Motor neuron (in vitro differentiated cells): ENCODE results near the gene DUSP5. TPM values are rescaled to one million over a fixed set of nuclear protein-coding genes. Genes with fewer than 3 reads are reported as not detected.

ENCODE experiments used
- ATAC-seq, 8 experiments: fragments of 200-7000 bp; cut with Tn5 transposase; replicated peaks in 6 of 8; 2 replicates each; pipeline ENCODE4 v1.8.0; 2021; ENCODE audit warnings: mild to moderate bottlenecking in 8 of 8, moderate library complexity in 8 of 8
- H3K27ac ChIP-seq, 2 donors: fragments of 250-450 bp; sonication (Bioruptor Pico); 2 replicates each; pipeline ENCODE4 v1.9.0; 2021; ENCODE audit warnings: antibody characterized with exemption in 2 of 2, mild to moderate bottlenecking in 2 of 2, moderate library complexity in 1 of 2
- H3K4me1 ChIP-seq, 2 donors: fragments of 250-450 bp; sonication (Bioruptor Pico); replicated peaks in 1 of 2; 2 replicates each; pipeline ENCODE4 v1.6.1; 2021; ENCODE audit warnings: antibody characterized with exemption in 2 of 2, mild to moderate bottlenecking in 2 of 2, moderate library complexity in 1 of 2
- H3K4me3 ChIP-seq, 5 donors: fragments of 250-450 bp; sonication (Bioruptor Pico); 2 replicates each; pipeline ENCODE4 v1.9.0; 2021; ENCODE audit warnings: antibody characterized with exemption in 5 of 5, mild to moderate bottlenecking in 5 of 5, moderate library complexity in 4 of 5
- WGBS, 10 experiments: fragments of 450-650 bp; shearing (Covaris generic); methylation state at CpG; one replicate each; pipeline ENCODE4 v1.0.0; 2022; 5-methylcytosine and 5-hydroxymethylcytosine counted together
- in situ Hi-C, 9 experiments: fragments of 400-800 bp; cut with MboI; loops; one replicate each; pipeline ENCODE4 v1.15.0; 2021; ENCODE audit warnings: low sequenced_read_pairs in 9 of 9, low pct_unique_long_range_greater_than_20kb in 2 of 9; ENCODE audit not compliant: unreplicated experiment in 9 of 9
- total RNA-seq, 8 experiments: library from RNA; unstranded; fragments of 300-600 nt; gene quantifications; 2 replicates each; pipeline versions ENCODE4 v1.2.3 to v1.2.4, GENCODE V29; 2022

The DUSP5 gene, protein sequence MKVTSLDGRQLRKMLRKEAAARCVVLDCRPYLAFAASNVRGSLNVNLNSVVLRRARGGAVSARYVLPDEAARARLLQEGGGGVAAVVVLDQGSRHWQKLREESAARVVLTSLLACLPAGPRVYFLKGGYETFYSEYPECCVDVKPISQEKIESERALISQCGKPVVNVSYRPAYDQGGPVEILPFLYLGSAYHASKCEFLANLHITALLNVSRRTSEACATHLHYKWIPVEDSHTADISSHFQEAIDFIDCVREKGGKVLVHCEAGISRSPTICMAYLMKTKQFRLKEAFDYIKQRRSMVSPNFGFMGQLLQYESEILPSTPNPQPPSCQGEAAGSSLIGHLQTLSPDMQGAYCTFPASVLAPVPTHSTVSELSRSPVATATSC
- 10 to 100 TPM in 2 of 8 experiments, 1 to 10 TPM in 6; 2.5 to 24.4 (median 4.1) TPM for total RNA-seq

DNA sequence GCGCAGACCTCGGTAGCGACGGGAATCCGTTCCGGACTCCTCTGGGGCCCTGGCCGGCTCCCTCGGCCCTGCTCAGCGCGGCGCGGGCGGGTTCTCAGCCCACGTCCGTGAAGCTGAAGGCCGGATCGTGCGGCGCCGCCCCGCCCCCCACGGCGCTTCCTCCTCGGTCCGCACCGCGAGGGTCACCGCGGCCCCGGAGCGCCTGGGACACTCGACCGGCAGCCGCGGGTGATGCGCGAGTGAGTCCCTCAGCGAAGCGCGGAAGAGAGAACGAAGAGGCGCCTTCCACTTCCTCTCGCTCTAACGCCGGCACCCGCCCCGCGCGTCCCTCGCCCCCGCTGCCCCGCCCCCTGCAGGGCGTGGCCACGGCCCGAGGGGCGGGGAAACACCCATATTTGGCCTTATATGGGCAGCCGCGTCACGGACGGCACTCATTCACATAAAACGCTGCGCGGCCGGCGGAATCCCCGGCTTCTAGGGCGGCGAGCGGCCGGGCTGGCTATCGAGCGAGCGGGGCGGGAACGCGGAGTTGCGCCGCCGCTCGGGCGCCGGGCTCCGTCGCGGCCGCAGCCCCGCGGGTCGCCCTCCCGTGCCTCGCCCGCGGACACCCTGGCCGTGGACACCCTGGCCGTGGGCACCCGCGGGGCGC lies at the start of gene DUSP5:
Gene DUSP5 (plus strand): TSS at position 470 of the 649 bp plus-strand sequence. CDS start 215 bp downstream, outside the sequence.
- ATAC-seq: peak; percentile 39 to 85 (median 74)
- Histone ChIP-seq H3K4me3 (peak within 1 kb of the TSS; percentile 60 to 100 (median 78)), H3K4me1 (peaks cover 32 to 34% of the 10 kb centered on the region in 2 donors), H3K27ac (peak within 1 kb of the TSS; percentile 56 to 65)
- in situ Hi-C loops: no loop called here
- WGBS, 10 experiments: 0 to 10% (median 0%) methylated on average over 3 to 21 of the region's 98 CpGs; no CpG with 5 or more reads in 5 of the 10 experiments

DNA sequence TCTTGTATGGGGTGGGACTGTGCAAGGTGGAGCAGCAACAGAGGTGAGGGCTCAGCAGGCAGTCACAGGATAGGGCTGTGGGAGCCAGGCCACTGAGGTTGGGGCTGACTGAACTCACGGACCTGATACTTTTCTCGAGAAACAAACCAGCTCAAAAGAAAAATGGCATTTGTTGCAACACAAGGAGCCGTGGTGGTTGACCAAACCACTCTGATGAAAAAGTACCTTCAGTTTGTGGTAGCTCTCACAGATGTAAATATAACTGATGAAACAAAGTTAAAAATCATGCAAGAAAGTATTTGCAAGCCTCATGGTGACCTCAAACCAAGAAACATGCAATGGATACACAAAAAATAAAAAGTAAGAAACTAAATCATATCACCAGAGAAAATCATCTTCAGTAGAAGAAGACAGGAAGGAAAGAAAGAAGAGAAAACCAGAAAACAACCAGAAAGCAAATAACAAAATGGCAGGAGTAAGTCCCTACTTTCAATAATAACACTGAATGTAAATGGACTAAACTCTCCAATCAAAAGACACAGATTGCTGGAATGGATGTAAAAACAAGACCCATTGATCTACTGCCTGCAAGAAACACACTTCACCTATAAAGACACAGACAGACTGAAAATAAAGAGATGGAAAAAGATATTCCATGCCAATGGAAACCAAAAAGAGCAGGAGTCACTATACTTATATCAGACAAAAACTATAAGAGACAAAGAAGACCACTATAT lies 48.9 kb upstream of the DUSP5 start:
- H3K27ac ChIP-seq: no peak overlapping the region
- in situ Hi-C loops: no loop called here
- H3K4me3 ChIP-seq: no peak overlapping the region
- 63 to 100% (median 95%) methylated on average over 1 to 3 of the region's 3 CpGs; no CpG with 5 or more reads in 3 of the 10 experiments for WGBS, 10 experiments
- ATAC-seq: no peak
- peaks cover 5 to 6% of the 10 kb centered on the region in 2 donors for H3K4me1 ChIP-seq

DNA sequence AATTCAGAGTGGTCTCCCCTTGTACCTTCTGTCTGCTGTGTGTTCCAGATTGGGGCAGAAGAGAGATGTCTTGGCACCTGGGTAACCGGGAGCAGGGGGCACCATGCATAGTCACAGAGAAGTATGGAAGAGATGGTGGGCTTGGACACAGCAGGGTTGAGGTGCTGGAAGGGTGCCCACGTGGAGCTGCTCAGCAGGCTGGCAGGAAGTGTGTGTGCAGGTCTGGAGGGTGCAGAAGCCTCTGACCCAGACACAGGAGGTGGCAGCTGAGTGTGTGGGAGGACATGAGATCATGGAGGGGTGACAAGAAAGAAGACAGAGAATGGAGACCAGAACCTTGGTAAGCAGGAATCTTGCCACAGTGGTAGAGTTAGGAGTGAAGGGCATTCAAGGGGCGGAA lies 42.3 kb upstream of the DUSP5 start:
- in situ Hi-C loops: no loop called here

DNA sequence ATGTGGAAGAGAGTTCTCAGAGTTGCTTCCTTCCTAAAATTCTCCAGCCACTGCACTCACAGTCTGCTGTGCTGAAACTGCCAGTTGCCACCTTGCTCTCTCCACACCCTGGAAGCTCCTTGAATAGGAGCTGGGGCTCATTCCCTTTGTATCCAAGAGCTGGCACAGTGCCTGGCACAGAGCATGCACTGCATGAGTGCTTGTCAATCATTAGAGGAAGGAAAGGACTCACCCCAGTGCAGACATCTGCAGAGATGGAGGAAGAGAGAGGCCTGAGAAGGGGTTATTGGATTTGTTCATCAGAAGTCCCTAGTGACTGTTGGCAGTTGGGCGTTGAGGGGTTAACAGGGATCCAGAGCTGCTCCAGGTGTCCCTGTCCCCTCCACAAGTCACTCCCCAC lies 41.7 kb upstream of the DUSP5 start:
- no peak for ATAC-seq
- peaks cover 4 to 5% of the 10 kb centered on the region in 2 donors for H3K4me1 ChIP-seq
- 71 to 100% methylated on average over 1 of the region's 1 CpG; no CpG with 5 or more reads in 8 of the 10 experiments for WGBS, 10 experiments
- in situ Hi-C loops: no loop called here
- no peak overlapping the region for H3K4me3 ChIP-seq
- H3K27ac ChIP-seq: no peak overlapping the region

More for the DNA sequence above, 42.3 kb upstream of the DUSP5 start:
- no peak for ATAC-seq
- peaks cover 4 to 5% of the 10 kb centered on the region in 2 donors for H3K4me1 ChIP-seq
- no peak overlapping the region for H3K4me3 ChIP-seq
- no peak overlapping the region for H3K27ac ChIP-seq
- 0 to 100% (median 33%) methylated on average over 1 to 2 of the region's 3 CpGs; no CpG with 5 or more reads in 5 of the 10 experiments for WGBS, 10 experiments

DNA sequence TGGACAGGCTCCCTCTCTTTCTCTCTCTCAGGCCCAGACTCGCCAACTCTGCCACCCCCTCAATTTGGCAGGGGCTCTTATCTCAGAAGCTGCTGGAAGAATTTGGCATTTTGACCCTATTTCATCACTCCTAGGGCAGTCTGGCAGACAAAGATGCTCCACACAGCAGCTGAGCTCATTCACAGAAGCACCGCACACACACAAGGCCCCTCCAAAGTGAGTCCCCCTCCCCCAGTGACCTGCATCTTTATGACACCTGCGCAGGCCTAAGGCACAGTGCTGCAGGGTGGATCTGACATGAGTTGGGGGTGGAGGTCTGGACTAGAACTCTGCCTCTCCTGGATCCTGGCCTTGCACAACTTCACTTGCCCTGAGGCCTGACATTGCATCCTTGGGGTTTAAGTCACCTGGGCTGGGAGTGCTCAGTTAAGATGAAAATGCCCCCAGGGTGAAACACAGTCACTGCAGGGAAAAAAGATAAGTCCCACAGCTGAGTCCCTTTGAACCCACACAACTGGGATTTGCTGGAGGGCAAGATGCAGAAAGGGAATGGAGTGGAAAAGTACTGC lies 41.1 kb upstream of the DUSP5 start:
- H3K27ac ChIP-seq: no peak overlapping the region
- in situ Hi-C loops: no loop called here
- H3K4me3 ChIP-seq: no peak overlapping the region
- peaks cover 4 to 5% of the 10 kb centered on the region in 2 donors for H3K4me1 ChIP-seq
- WGBS, 10 experiments: 92 to 100% (median 97%) methylated on average over 1 to 2 of the region's 3 CpGs; no CpG with 5 or more reads in 6 of the 10 experiments
- ATAC-seq: peak in 2 of 8 experiments; percentile 28 to 50

DNA sequence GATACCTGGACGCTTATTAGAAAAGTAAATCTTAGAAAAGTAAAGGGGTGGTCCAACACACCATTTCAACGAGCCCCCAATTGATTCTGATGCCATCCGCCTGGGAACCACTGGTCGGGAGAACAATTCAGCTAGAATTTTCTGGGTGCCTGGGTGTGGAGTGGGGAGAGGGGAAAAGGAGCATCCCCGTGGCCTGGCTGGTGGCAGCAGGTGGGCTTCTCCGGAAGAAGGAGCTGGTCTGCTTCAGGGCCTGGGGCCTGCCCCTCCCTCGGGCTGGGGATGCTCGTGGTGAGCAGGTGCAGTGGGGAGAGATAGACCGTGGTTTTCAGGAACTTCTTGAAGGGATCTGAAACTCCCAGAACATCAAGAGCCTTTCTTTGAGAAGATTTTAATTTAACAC lies 39.9 kb upstream of the DUSP5 start:
- Histone ChIP-seq H3K27ac (no peak overlapping the region), H3K4me3 (no peak overlapping the region), H3K4me1 (peaks cover 4 to 13% of the 10 kb centered on the region in 2 donors)
- WGBS, 10 experiments: 63 to 90% (median 82%) methylated on average over 2 to 6 of the region's 9 CpGs; no CpG with 5 or more reads in 2 of the 10 experiments
- no peak for ATAC-seq
- in situ Hi-C loops: no loop called here

DNA sequence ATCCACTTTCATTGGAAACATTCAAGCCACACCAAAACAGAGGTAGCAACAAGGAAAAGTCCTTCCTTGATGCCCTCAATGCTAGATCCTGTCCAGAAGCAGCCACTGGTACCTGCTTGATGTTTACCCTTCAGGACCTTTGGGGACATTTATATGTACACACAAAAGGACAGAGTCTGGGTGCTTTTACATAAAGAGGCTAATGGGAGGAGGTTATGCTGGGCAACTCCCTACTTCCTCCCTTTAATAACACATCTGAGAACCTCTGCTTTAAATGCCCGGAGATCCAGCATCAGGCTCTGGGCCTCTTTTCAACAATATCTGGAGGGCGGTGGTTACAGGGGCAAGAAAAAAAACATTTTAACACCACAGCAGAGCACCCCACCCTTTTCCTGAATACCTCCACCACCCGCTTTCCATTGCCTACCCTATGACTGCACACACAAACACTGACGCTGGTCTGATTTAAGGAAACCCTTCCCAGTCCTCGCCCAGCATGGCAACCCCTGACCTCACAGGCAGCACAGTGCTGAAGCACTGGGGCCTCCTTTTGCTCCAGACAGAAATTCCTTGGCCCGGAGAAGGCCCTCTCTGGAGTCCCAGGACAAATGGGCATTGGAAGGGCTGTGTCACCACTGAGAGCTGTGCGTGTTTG lies 39.3 kb upstream of the DUSP5 start:
- in situ Hi-C loops: no loop called here
- peak in 3 of 8 experiments; percentile 50 to 92 (median 91) for ATAC-seq
- 78 to 100% (median 80%) methylated on average over 1 to 6 of the region's 7 CpGs; no CpG with 5 or more reads in 5 of the 10 experiments for WGBS, 10 experiments

DNA sequence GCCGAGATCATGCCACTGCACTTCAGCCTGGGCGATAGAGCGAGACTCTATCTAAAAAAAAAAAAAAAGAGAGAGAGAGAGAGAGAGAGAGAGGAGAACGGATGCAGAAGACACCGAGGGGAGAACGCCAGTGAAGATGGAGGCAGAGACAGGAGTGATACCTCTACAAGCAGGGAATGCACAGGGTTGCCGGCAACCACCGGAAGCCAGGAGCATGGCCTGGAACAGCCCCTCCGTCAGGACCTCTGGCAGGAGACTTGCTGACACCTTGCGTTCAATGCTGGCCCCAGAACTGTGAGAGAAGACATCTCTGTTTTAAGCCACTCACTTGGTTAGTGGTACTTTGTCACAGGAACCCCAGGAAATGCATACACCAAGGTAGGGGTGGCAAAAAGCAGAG lies 38.1 kb upstream of the DUSP5 start:
- ATAC-seq: no peak

More for the DNA sequence above, 39.3 kb upstream of the DUSP5 start:
- Histone ChIP-seq H3K4me1 (peaks cover 4 to 13% of the 10 kb centered on the region in 2 donors), H3K27ac (no peak overlapping the region), H3K4me3 (no peak overlapping the region)

DNA sequence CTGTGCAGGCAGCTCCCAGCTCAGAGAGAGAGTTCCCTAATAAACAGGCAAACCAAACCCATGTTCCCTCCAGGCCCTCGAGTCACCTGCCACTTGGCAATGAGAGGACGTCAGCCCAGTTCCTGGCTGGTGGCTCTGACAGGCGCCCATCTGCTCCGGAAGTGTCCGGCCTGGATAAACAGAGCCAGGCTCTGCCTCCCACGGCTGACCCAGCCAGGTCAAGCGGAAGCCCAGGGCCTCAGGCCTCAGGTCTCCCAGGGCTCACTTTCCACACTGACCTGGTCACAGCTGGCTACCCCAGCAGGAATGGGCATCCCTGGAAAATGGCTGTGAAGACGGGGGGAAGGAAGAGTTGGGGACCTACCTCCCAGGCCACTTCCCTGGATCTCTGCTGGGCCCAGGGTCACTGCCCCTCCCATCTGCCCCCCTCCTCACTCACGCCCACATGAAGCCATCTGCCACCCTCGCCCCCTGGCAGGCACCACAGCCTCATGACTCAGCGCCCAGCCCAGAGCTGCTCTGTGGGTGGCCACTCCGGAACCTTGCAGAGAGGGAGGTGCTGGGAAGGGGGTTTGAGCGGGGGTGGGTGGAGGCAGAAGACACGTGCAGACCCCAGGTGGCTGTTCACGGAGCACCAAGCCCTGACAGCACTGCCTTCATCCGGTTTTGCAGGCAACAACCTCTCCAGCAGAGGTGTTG lies 37.4 kb upstream of the DUSP5 start:
- H3K4me1 ChIP-seq: peaks cover 4 to 17% of the 10 kb centered on the region in 2 donors
- ATAC-seq: peak in 5 of 8 experiments; percentile 34 to 79 (median 70)
- in situ Hi-C loops: no loop called here
- H3K27ac ChIP-seq: no peak overlapping the region
- no peak overlapping the region for H3K4me3 ChIP-seq
- 20 to 77% (median 60%) methylated on average over 1 to 5 of the region's 16 CpGs; no CpG with 5 or more reads in 6 of the 10 experiments for WGBS, 10 experiments

More for the DNA sequence above, 38.1 kb upstream of the DUSP5 start:
- Histone ChIP-seq H3K27ac (no peak overlapping the region), H3K4me3 (no peak overlapping the region), H3K4me1 (peaks cover 4 to 13% of the 10 kb centered on the region in 2 donors)
- in situ Hi-C loops: no loop called here
- 62 to 100% (median 96%) methylated on average over 1 to 7 of the region's 10 CpGs; no CpG with 5 or more reads in 1 of the 10 experiments for WGBS, 10 experiments

DNA sequence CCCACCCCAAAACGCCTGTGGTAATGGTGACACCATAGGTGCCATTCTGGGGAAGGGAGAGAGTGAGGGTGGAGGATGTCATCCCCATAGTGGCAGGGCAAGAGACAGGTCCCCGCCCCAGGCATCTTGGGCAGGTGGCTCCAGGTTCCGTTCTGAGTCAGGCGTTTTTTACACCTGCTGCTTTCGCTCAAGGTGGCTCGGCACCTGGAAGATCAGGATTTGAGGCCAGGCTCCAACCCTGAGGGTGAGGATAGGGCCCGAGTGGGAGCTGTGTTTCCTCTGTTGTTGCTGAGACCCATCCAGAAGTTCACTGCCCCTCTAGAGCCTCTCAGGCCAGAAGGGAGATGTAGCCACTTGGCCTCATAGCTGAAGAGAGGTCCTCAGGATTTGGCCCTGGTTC lies 36.6 kb upstream of the DUSP5 start:
- 56 to 100% (median 93%) methylated on average over 2 to 5 of the region's 7 CpGs; no CpG with 5 or more reads in 5 of the 10 experiments for WGBS, 10 experiments
- no peak for ATAC-seq
- no peak overlapping the region for H3K27ac ChIP-seq
- in situ Hi-C loops: no loop called here
- no peak overlapping the region for H3K4me3 ChIP-seq
- peaks cover 4 to 17% of the 10 kb centered on the region in 2 donors for H3K4me1 ChIP-seq

DNA sequence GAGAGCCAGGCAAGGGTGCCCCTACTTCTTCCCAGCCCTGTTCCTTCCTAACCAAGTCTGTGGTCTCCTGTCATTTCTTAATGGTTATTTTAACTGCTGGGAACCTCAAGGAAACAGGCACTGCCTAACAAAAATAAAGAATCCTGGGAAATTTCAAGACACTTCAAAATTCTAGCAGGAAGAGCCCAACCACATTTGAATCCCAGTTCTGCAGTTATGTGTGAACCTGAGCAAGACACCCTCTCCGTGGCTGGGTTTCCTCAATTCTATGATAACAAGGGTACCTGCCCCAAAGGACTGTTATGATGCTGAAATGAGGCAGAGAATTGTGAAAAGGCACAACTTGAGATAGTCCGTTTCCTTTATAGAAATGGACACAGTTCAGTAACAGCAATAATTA lies 36.2 kb upstream of the DUSP5 start:
- Histone ChIP-seq H3K4me1 (peaks cover 4 to 17% of the 10 kb centered on the region in 2 donors), H3K27ac (no peak overlapping the region), H3K4me3 (no peak overlapping the region)
- no peak for ATAC-seq
- 59 to 100% (median 87%) methylated on average over 1 to 2 of the region's 2 CpGs; no CpG with 5 or more reads in 4 of the 10 experiments for WGBS, 10 experiments
- in situ Hi-C loops: no loop called here
